HG03159 (cell line): Measurements from ENCODE around the gene APH1A.
A peak's percentile ranks its signal among the peaks of the same experiment; 100 is the strongest.
"Not testable (repeated sequence)": the region's sequence is repeated elsewhere in the genome, so short reads cannot be mapped to it uniquely, and the experiment has no call there.

Source experiments
- ATAC-seq: cut with Tn5 transposase; IDR thresholded peaks from one replicate; pipeline ENCODE4 v1.9.1; 2021; ENCODE audit warnings: mild to moderate bottlenecking, moderate library complexity; ENCODE audit not compliant: unreplicated experiment

The APH1A gene

DNA sequence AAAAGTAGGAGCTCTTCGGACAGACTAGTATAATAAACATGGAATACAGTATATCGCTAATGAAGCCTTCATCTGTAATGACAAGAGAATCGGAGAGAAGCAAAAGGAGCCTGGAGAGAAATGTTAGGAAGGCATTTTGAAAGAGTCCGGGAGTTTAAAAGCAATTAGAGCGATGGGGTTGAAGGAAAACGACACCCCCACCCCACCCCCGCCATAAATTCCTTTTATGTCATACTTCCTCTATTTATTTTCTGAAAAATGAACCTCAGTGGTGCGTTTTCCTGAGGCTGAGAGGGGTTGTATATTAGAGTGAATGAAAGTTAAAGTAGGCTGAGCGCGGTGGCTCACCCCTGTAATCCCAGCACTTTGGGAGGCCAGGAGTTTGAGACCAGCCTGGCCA lies 635 bp upstream of the APH1A start:
- ATAC-seq, result no peak

DNA sequence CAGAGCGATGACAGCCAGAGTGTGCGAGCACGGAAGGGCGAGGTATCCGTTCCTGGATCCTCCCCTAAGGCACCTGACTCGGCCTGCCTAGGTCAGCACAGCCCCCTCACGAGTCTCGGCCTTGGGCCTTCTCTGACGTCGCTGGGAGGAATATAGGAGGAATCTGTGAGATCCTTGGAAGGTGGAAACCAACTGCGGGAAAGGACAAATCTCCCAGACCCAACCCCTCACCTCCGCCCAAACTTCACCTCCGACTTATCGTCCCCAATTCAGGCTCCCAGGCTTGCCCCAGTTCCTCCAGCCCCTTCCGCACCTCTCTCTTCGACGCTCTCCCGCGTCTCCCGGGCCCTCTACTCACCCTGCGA lies 494 bp downstream of the APH1A start:
- ATAC-seq, result peak; percentile 27

DNA sequence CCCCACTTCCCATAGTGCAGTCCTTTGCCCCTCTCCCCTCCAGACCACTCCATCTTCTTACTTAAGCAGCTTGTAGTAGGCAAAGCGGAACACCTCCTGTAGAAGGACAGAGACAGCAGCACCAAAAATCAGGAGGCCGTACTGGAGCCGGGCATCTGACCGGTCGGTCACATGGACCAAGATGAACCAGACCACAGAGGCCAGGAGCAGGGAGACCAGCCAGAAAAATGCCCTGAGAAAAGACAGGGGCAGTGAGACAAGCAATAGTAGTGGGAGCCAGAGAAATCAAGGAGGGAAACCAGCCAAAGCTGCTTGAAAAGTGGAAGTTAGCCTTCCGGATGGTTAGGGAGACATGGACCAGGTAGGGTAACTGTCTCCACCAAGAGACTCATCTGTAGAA lies 920 bp downstream of the APH1A start:
- ATAC-seq, result no peak

- no peak for ATAC-seq
Observed at GRCh38 chr1:150263549-150263948, 5.3 kb downstream of the APH1A start.

- ATAC-seq, result no peak
Observed at GRCh38 chr1:150262388-150263320, 6.2 kb downstream of the APH1A start.

DNA sequence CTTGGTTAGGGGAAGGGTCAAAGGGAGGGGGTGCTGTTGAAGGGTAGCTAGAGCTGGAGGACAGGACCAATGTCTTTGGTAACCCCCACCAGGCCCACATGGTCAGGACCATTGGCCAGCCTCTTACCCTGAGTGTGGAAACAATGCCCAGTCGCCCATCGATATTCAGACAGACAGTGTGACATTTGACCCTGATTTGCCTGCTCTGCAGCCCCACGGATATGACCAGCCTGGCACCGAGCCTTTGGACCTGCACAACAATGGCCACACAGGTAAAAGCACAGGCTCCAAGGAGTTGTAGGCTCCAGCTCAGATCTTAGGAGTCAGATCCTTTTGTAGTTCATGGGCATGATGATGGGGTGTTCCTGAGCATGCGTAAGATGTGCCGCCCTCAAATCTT lies 7.4 kb downstream of the APH1A start:
- ATAC-seq, result no peak

- ATAC-seq, result no peak
Observed at GRCh38 chr1:150259758-150260669, 8.8 kb downstream of the APH1A start.

- no peak for ATAC-seq
Observed at GRCh38 chr1:150259217-150259616, 9.6 kb downstream of the APH1A start.

DNA sequence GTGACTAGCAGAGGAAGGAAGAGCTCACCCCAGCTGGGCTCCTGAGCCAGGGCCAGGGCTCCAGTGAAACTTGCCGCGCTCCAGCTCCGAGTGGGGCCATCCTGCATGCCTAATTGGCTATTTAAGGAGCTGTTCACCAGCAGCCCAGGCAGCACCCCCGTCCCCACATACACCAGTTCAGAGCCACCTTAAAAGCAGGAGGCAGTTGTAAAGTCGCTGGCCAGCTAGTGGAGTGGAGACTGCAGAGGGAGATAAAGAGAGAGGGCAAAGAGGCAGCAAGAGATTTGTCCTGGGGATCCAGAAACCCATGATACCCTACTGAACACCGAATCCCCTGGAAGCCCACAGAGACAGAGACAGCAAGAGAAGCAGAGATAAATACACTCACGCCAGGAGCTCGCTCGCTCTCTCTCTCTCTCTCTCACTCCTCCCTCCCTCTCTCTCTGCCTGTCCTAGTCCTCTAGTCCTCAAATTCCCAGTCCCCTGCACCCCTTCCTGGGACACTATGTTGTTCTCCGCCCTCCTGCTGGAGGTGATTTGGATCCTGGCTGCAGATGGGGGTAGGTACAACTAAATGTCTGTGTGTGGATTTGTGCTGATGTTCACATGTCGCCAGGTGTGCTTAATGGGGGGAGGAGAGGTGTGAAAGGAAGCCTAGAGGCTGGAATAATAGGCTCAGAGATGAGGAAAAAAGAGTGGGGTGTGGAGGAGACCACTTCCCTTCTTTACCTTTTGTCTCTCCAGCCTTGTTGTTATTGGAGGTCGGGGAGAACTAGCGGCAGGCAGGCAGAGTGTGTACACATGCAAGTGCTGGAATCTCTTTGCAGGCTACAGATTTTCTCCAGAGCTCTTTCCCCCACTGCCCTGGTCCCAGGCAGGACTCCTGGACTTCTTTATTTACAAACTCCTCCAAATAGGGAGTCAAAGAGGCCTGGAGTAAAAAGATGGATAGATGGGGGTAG lies 10.9 kb downstream of the APH1A start, which contains the start of gene CA14:
Gene CA14 (plus strand): TSS at position 151 of the 962 bp plus-strand sequence. CDS start 355 bp downstream, at position 506.
- no peak for ATAC-seq

DNA sequence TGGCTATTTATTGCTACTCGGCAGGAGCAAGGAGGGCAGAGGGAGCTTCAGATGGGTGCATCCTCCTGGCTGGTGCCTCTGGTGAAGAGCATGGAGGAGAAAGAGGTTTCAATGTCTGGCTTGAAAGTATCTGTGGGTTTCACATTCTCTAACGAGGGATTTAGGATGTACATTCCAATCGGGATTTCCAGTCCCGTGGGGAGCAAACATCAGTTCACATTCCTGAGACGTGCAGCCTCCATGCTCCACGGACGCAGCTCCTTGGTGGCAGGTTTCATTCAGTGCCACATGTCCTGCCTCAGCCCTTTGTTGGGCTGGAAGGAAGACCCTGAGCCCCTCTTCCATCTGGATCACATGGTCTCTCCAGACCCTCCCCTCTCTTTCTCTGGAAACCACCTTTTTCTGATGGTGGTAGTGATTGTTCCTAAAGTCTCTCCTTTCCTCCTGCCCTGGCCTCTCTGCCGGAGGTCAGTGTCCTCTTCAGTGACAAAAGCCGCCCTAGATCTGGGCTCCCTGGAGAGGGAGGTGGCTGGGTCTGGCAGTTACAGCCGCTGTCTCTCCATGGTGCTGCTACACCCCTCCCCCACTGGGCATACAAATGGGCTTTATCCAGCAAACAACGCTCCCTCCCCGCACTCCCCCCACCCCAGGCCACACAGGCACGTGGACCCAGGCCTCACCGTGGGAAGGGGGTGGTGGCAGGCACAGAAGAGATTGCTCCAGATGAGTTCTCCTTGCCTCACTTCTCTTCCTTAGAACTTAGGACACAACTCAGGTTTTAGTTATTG lies 12.1 kb downstream of the APH1A start:
- no peak for ATAC-seq

DNA sequence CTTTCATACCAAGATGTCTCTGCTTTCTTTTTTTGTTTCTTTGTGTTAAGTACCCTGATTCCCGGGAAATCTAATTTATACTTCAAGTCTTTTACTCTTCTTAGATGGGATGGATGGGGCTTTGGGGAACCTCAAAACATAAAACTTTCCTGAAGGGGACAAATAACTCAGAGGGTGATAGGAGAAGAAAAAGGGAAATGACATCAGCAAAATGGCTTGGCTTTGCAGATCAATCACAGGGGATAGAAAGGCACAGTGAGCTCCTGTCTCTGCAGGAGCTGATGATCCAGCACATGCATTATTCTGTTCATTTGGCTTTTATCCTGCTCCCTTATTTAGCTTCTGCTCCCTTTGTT lies 12.6 kb downstream of the APH1A start:
- no peak for ATAC-seq

GRCh38 chr1:150249936-150250335 lies 18.9 kb downstream of the APH1A start:
- no peak for ATAC-seq

DNA sequence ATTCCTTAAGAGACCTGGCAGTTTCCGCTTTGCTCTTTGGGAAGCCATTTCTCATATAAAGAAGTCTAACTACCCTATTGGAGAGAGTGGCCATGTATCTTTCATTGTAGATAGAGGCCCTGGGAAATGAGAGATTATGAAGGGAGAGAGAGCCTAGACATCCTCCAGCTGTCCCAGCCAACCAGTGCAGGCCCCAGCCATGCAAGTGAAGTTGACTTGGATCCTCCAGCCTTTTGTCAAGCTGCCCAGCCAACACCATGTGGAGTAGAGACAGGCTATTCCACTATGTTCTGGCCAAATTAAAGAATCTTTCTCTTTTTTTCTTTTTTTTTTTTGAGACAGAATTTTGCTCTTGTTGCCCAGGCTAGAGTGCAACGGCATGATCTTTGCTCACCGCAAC lies 25.8 kb downstream of the APH1A start:
- ATAC-seq, result no peak

DNA sequence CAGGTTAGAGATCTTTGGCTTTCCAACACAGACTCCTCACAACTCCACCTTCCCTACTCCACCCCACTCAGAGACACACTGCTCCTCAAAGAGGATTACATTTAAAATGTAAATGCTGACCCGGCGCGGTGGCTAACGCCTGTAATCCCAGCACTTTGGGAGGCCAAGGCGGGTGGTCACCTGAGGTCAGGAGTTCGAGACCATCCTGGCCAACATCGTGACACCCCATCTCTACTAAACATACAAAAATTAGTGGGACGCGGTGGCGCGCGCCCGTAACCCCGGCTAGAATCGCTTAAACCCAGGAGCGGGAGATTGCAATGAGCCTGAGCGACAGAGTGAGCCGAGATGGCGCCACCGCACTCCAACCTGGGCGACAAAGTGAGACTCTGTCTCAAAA lies 31.1 kb downstream of the APH1A start:
- ATAC-seq, result no peak

- not testable (repeated sequence) for ATAC-seq
Observed at GRCh38 chr1:150237176-150237575, 31.6 kb downstream of the APH1A start.

DNA sequence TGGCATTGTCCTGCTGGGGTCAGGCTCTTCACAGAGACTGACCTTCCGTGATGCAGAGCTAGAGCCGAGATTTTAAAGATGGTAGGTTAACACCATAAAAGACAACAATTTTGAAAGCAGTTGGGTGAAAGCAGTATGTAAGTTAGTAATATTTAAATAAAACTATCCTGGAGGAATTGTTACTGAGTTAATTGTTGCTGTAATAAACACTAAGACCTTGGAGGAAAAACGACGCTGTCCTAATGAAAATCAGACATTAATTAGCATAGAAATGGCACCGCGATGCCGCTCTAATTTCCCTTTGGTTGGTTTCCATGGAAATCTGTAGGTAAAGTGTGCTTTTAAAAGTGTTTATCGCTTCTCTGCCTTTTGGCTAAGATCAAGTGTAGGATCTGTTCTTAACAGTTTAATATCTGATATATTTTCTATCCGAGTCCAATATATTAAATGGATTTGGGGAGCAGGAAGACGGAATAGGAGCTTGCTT lies 32.2 kb downstream of the APH1A start:
- no peak for ATAC-seq

DNA sequence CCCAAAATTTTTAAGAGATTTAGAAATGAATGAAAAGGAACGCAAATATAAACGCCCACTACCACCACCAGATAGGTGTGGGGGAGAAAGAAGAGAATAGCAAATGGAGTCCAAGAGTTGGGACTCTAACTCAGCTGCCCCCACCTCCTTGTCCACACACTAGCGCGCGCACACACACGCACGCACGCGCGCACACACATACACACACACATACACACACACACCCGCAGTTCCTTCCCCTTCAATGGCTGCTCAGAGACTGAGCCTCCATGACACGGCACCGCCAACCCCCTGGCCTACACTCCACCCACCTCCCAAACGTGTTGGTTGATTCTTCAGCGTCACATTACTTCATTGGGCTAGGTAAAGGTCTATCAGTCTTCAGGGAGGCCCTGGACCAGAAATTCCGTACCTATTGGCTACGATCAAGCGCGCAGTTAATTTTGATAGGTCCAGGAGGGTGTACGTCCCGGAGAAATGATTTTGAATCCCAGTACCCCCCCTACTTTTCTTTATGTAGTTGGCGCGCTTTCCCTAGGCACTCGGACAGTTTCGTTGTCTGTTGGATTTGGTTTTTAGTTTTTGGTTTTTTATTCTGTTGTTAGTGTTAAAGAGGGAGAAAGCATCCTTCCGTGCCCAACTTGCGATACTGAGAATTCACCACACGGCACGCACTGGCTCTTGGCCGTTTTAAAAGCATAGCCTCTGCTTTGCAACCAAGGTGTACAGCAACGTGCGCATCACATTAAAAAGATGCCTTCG lies 32.8 kb downstream of the APH1A start, which contains the start of gene ANP32E:
Gene ANP32E (minus strand): TSS at position 261 of the 762 bp plus-strand sequence. CDS start 326 bp downstream, outside the sequence.
- ATAC-seq, result peak; percentile 79

GRCh38 chr1:150235294-150235851 lies 33.4 kb downstream of the APH1A start:
- ATAC-seq, result peak; percentile 1
